HepG2 (cell line): Measurements from ENCODE around the gene GDAP2. TPM values are rescaled to one million over a fixed set of nuclear protein-coding genes. Genes with fewer than 3 reads are reported as not detected.
A peak's percentile ranks its signal among the peaks of the same experiment; 100 is the strongest.

ENCODE experiments used
- BCLAF1 ChIP-seq: fragments of 450-650 bp; IDR thresholded peaks from 2 replicates; pipeline ENCODE4 v1.6.1; 2017; ENCODE audit warnings: mild to moderate bottlenecking
- ERF ChIP-seq: IDR thresholded peaks from 2 replicates; pipeline ENCODE4 v1.6.1; 2018; ENCODE audit warnings: missing biosample characterization, missing genetic modification reagents
- KLF12 ChIP-seq: sonication (generic); formaldehyde crosslinking; IDR thresholded peaks from 2 replicates; pipeline ENCODE4 v1.4.0; 2020; ENCODE audit warnings: missing genetic modification reagents, borderline replicate concordance
- KLF13 ChIP-seq: sonication (generic); formaldehyde crosslinking; IDR thresholded peaks from 2 replicates; pipeline ENCODE4 v1.4.0; 2020; ENCODE audit warnings: mild to moderate bottlenecking, missing genetic modification reagents
- NFKB2 ChIP-seq: sonication (generic); formaldehyde crosslinking; IDR thresholded peaks from 2 replicates; pipeline ENCODE4 v1.4.0; 2020; ENCODE audit warnings: missing genetic modification reagents, borderline replicate concordance
- POGZ ChIP-seq: sonication (generic); formaldehyde crosslinking; IDR thresholded peaks from 2 replicates; pipeline ENCODE4 v1.4.0; 2020; ENCODE audit warnings: mild to moderate bottlenecking, missing genetic modification reagents
- RELA ChIP-seq: sonication (generic); formaldehyde crosslinking; IDR thresholded peaks from 2 replicates; pipeline ENCODE4 v1.4.0; 2020; ENCODE audit warnings: missing genetic modification reagents
- SNAPC5 ChIP-seq: sonication (generic); formaldehyde crosslinking; IDR thresholded peaks from 2 replicates; pipeline ENCODE4 v1.8.1; 2023; ENCODE audit warnings: mild to moderate bottlenecking, missing genetic modification reagents, borderline replicate concordance
- SP2 ChIP-seq: sonication (generic); formaldehyde crosslinking; IDR thresholded peaks from 2 replicates; pipeline ENCODE4 v1.5.1; 2020; ENCODE audit warnings: mild to moderate bottlenecking, missing genetic modification reagents
- XRCC5 ChIP-seq: fragments of 200-400 bp; formaldehyde crosslinking; optimal IDR thresholded peaks from 2 replicates; pipeline ENCODE3; 2017; ENCODE audit warnings: mild to moderate bottlenecking, low read length
- YY1 ChIP-seq: IDR thresholded peaks from 2 replicates; pipeline ENCODE4 v1.6.1; 2011; ENCODE audit warnings: low read length, low read depth, moderate library complexity, mild to moderate bottlenecking; ENCODE audit not compliant: insufficient read depth, insufficient replicate concordance
- ZHX2 ChIP-seq, 2 experiments: sonication (generic) in 1 of 2; formaldehyde crosslinking in 1 of 2; IDR thresholded peaks; 2 replicates each; pipeline versions ENCODE4 v1.6.1 to v1.9.0; 2014 to 2022; ENCODE audit warnings: antibody characterized with exemption in 1 of 2, borderline replicate concordance in 1 of 2, inconsistent platforms in 1 of 2, low read depth in 1 of 2, missing genetic modification reagents in 1 of 2
- ZKSCAN8 ChIP-seq: IDR thresholded peaks from 2 replicates; pipeline ENCODE4 v1.6.1; 2016; ENCODE audit warnings: borderline replicate concordance, missing genetic modification reagents, missing compliant biosample characterization
- ZNF12 ChIP-seq: sonication (generic); formaldehyde crosslinking; IDR thresholded peaks from 2 replicates; pipeline ENCODE4 v1.5.0; 2020; ENCODE audit warnings: missing genetic modification reagents
- ZNF557 ChIP-seq: sonication (generic); formaldehyde crosslinking; IDR thresholded peaks from 2 replicates; pipeline ENCODE4 v1.4.0; 2020; ENCODE audit warnings: missing genetic modification reagents
- ZSCAN31 ChIP-seq: sonication (generic); formaldehyde crosslinking; IDR thresholded peaks from 2 replicates; pipeline ENCODE4 v1.5.0; 2020; ENCODE audit warnings: low read depth, mild to moderate bottlenecking, missing genetic modification reagents
- polyA plus RNA-seq, 8 experiments: library from polyadenylated mRNA; depleted of rRNA in 3 of 8; stranded (reverse) in 7 of 8; unstranded in 1 of 8; fragments of >200 nt; fragmentation: Illumina TruSeq in 4 of 8; extraction: Trizol in 4 of 8; gene quantifications; 2 replicates each; pipeline versions ENCODE4 v1.2.1 to v1.2.3, GENCODE V29; 2011 to 2016; ENCODE audit warnings: low read depth in 4 of 8, missing spikeins in 1 of 8, mixed read lengths in 1 of 8; ENCODE audit not compliant: insufficient read depth in 1 of 8
- total RNA-seq, 5 experiments: library from RNA; depleted of rRNA; stranded (reverse); fragments of >200 nt; fragmentation: Illumina TruSeq; extraction: Trizol; gene quantifications; 2 replicates each; pipeline ENCODE4 v1.2.3, GENCODE V29; 2016; ENCODE audit warnings: low read depth in 1 of 5

GDAP2 gene
- total and polyA plus RNA-seq, 2 of the 13 experiments (the other 11 are each of a cell fraction or from before 2014, with no cell fraction given), result 11.4 to 23.2 TPM

GRCh38 chr1:117929343-117930172, at the start of gene GDAP2, which contains the start of gene WDR3 (continued):
- TF ChIP-seq ZHX2 (IDR thresholded peaks at IDR 0.05; ENCODE audit: low read depth), result no peak
- no peak for TF ChIP-seq ZHX2 (CRISPR knock-in tag; IDR thresholded peaks at IDR 0.05; ENCODE audit: borderline replicate concordance)
- no peak; the same call in 1 of the 2 replicates for TF ChIP-seq ZSCAN31 (CRISPR knock-in tag)
- TF ChIP-seq KLF12 (CRISPR knock-in tag), result no peak
- TF ChIP-seq RELA (CRISPR knock-in tag), result no peak
- TF ChIP-seq NFKB2 (CRISPR knock-in tag), result no peak; the same call in 1 of the 2 replicates
- TF ChIP-seq ZNF12, result no peak
- no peak for TF ChIP-seq BCLAF1
- no peak for TF ChIP-seq SNAPC5 (CRISPR knock-in tag)
- no peak for TF ChIP-seq ERF (CRISPR knock-in tag)
- TF ChIP-seq XRCC5, result no peak
- no peak for TF ChIP-seq ZNF557 (CRISPR knock-in tag)
- no peak for TF ChIP-seq ZKSCAN8 (CRISPR knock-in tag)
- peak; percentile 85 for TF ChIP-seq SP2
- TF ChIP-seq KLF13, result no peak
- peak; percentile 64; the same call in 1 of the 2 replicates for TF ChIP-seq POGZ (CRISPR knock-in tag)
- TF ChIP-seq YY1, result no peak
